ENCODE measurements around the gene RABL6. TPM values are rescaled to one million over a fixed set of nuclear protein-coding genes. Genes with fewer than 3 reads are reported as not detected.
"Not testable (repeated sequence)": the region's sequence is repeated elsewhere in the genome, so short reads cannot be mapped to it uniquely, and the experiment has no call there.

Gene RABL6, protein sequence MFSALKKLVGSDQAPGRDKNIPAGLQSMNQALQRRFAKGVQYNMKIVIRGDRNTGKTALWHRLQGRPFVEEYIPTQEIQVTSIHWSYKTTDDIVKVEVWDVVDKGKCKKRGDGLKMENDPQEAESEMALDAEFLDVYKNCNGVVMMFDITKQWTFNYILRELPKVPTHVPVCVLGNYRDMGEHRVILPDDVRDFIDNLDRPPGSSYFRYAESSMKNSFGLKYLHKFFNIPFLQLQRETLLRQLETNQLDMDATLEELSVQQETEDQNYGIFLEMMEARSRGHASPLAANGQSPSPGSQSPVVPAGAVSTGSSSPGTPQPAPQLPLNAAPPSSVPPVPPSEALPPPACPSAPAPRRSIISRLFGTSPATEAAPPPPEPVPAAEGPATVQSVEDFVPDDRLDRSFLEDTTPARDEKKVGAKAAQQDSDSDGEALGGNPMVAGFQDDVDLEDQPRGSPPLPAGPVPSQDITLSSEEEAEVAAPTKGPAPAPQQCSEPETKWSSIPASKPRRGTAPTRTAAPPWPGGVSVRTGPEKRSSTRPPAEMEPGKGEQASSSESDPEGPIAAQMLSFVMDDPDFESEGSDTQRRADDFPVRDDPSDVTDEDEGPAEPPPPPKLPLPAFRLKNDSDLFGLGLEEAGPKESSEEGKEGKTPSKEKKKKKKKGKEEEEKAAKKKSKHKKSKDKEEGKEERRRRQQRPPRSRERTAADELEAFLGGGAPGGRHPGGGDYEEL
- total RNA-seq, result 63.6 TPM
- 10 to 100 TPM in 2 of 4 donors, 1 to 10 TPM in 2; 9.4 to 13.9 (median 10.6) TPM for polyA plus RNA-seq

DNA sequence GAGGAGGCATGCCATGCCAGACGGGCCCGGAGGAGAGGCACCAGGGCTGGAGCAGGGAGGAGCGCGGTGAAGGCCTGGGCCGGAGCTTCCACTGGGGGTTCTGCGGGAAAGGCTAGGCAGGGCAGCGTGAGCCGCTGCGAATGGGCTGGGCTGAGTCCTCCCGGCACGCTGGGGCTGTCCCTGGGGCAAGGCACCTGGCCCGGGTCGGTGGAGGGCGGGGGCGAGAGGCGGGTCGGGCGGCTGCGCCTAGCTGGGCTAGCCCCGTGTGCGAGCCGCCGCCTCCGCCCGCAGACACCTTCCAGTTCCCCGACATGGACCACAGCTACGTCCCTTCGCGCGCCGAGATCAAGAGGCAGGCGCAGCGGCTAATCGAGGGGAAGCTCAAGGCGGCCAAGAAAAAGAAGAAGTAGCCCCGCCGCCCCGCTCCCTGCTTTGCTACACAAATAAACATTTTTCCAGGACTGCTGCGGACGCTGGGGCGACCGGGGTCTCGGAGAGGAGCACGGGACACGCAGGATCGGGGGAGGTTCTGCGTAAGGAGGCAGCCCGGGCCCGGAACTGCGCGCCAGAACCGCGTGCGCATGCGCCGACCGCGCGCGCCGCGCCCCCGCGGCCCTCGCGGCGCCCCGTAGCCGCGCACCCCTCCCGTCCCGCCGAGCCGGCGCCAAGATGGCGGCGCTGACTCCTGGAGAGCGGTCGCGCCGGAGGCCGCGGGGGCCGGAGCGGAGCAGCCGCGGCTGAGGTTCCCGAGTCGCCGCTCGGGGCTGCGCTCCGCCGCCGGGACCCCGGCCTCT lies at the start of gene RABL6:
RABL6 (plus strand) TSS at position 668 of the 794 bp plus-strand sequence. CDS start 249 bp downstream, outside the sequence.
- peaks cover 6% of the 10 kb centered on the region for H3K36me3 Mint-ChIP-seq
- H3K4me1 Mint-ChIP-seq, result peaks cover 8 to 44% (median 15%) of the 10 kb centered on the region in 4 donors
- H3K36me3 ChIP-seq (ENCODE audit: control insufficient read depth, insufficient read depth, low read length), result peaks cover 7% of the 10 kb centered on the region
- no peaks in the 10 kb centered on the region for H3K9me3 Mint-ChIP-seq
- H3K4me3 Mint-ChIP-seq, result peak within 1 kb of the TSS; percentile 87 to 94 (median 88)
- peak; percentile 82 to 85 for ATAC-seq (ENCODE audit: low read depth in 2 of 2)
- peaks cover 38% of the 10 kb centered on the region for H3K4me1 ChIP-seq (ENCODE audit: control insufficient read depth, insufficient read depth, low read length, poor library complexity, severe bottlenecking)
- H3K9me3 ChIP-seq (ENCODE audit: control insufficient read depth in 2 of 2, low read length in 2 of 2), result no peaks in the 10 kb centered on the region
- H3K27ac Mint-ChIP-seq, result peak within 1 kb of the TSS; percentile 47 to 86 (median 84)
- no peaks in the 10 kb centered on the region for H3K27me3 ChIP-seq (ENCODE audit: control insufficient read depth, insufficient read depth, low read length)
- no peaks in the 10 kb centered on the region for H3K27me3 Mint-ChIP-seq
- H3K4me3 ChIP-seq (ENCODE audit: low read depth, low read length), result peak within 1 kb of the TSS; percentile 82
- peak within 1 kb of the TSS; percentile 88 for H3K27ac ChIP-seq (ENCODE audit: insufficient read depth, low read length, poor library complexity, severe bottlenecking)
- peak; percentile 76 to 87 (median 80) for DNase-seq

DNA sequence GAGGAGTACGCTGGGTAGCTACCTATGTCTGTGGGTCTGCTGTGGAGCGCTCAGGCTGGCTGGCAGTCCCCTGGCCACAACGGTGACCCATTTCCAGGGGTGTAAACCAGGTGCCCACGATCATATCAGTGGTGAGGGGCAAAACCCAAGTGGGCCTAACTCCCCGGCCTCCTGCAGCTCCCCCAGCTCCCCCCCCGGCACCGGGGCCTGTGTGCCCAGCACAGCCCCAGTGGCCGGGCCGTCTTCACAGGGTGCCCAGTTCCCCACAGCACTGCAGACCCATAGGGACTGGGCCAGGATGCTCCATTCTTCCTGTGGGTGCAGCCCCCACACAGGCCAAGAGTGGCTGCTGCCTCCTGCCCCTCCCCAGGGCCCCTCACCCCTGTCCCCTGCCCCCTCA lies 48.7 kb upstream of the RABL6 start:
- ATAC-seq (ENCODE audit: low read depth in 2 of 2) (no peak), DNase-seq (no peak)
- H3K9me3 Mint-ChIP-seq, result peaks cover 0 to 3% (median 0%) of the 10 kb centered on the region in 7 donors
- Histone ChIP-seq H3K36me3 (ENCODE audit: control insufficient read depth, insufficient read depth, low read length) (no peaks in the 10 kb centered on the region), H3K4me1 (ENCODE audit: control insufficient read depth, insufficient read depth, low read length, poor library complexity, severe bottlenecking) (no peaks in the 10 kb centered on the region), H3K27me3 (ENCODE audit: control insufficient read depth, insufficient read depth, low read length) (no peaks in the 10 kb centered on the region), H3K9me3 (ENCODE audit: control insufficient read depth in 2 of 2, low read length in 2 of 2) (peaks cover 0 to 2% of the 10 kb centered on the region in 2 experiments), H3K27ac (ENCODE audit: insufficient read depth, low read length, poor library complexity, severe bottlenecking) (no peak overlapping the region), H3K4me3 (ENCODE audit: low read depth, low read length) (no peak overlapping the region)
- no peak overlapping the region for H3K27ac Mint-ChIP-seq
- H3K36me3 Mint-ChIP-seq, result no peaks in the 10 kb centered on the region
- no peak overlapping the region for H3K4me3 Mint-ChIP-seq
- H3K4me1 Mint-ChIP-seq, result peaks cover 0 to 5% (median 0%) of the 10 kb centered on the region in 4 donors
- H3K27me3 Mint-ChIP-seq, result no peaks in the 10 kb centered on the region

DNA sequence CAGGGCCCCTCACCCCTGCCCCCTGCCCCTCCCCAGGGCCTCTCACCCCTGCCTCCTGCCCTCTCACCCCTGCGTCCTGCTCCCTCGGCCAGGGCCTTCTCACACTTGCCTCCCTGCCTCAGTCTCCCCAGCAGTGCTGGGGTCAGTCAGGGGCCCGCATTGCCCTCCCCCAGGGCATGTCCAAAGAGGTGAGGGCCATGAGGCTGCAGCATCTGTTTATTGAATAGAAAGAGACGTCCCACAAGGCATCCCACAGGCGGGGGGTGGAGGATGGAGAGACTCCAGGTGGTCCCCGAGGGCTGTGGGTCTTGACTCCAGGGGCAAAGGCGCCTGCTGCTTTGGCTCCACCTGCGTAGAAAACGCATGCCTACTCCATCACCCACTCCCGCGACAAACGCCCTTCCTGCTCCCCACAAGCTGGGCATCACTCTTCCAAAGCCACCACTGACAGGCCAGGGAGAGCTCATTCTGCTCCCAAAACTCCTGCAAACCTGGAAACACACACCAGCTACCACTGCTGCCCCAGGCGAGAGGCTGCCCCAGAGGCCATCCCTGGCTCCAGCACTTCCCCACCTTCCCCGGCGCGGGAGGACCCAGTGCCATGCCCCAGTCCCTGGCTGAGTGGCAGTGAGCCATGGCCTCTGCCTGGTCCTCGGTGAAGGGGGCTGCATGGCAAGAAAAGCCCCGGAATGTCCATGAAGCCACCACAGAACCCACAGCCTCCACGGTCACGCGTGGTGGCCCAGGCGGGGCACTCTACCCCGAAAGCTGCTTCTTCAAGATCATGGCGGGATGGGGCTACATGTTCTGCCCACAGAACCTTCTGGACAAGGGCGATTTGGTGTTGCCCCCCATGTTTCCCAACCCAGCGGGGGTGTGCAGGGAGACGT lies 48.1 kb upstream of the RABL6 start:
- no peaks in the 10 kb centered on the region for H3K36me3 ChIP-seq (ENCODE audit: control insufficient read depth, insufficient read depth, low read length)
- ATAC-seq (ENCODE audit: low read depth in 2 of 2), result no peak
- H3K27ac ChIP-seq (ENCODE audit: insufficient read depth, low read length, poor library complexity, severe bottlenecking), result no peak overlapping the region
- no peaks in the 10 kb centered on the region for H3K4me1 ChIP-seq (ENCODE audit: control insufficient read depth, insufficient read depth, low read length, poor library complexity, severe bottlenecking)
- H3K4me1 Mint-ChIP-seq, result peaks cover 0 to 5% (median 0%) of the 10 kb centered on the region in 4 donors
- no peak overlapping the region for H3K4me3 ChIP-seq (ENCODE audit: low read depth, low read length)
- no peak overlapping the region for H3K27ac Mint-ChIP-seq
- peaks cover 0 to 2% of the 10 kb centered on the region in 2 experiments for H3K9me3 ChIP-seq (ENCODE audit: control insufficient read depth in 2 of 2, low read length in 2 of 2)
- DNase-seq, result no peak
- H3K36me3 Mint-ChIP-seq, result no peaks in the 10 kb centered on the region
- H3K4me3 Mint-ChIP-seq, result no peak overlapping the region
- H3K27me3 ChIP-seq (ENCODE audit: control insufficient read depth, insufficient read depth, low read length), result no peaks in the 10 kb centered on the region
- no peaks in the 10 kb centered on the region for H3K27me3 Mint-ChIP-seq
- H3K9me3 Mint-ChIP-seq, result peaks cover 0 to 3% (median 0%) of the 10 kb centered on the region in 7 donors

DNA sequence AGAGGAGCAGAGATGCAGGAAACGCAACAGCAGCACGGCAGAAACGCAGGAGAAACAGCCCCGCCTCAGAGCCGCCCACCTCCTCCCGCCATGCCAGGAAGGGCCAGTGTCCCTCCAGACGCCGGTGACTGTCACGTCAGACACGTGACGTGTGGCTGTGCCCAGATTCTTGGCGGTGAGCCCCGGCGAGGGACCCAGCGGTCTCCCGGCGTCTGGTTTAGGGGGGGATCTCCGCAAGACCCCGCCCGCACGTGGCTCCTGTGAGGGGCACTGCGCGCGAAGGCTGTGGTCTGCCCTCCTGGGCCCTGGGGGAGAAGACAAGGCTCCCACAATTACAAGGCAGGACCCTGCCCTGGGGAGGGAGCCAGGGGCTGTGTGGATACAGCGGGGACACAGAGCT lies 47.3 kb upstream of the RABL6 start:
- H3K4me3 ChIP-seq (ENCODE audit: low read depth, low read length), result no peak overlapping the region
- DNase-seq, result no peak
- H3K36me3 Mint-ChIP-seq, result no peaks in the 10 kb centered on the region
- no peak overlapping the region for H3K27ac ChIP-seq (ENCODE audit: insufficient read depth, low read length, poor library complexity, severe bottlenecking)
- no peak overlapping the region for H3K27ac Mint-ChIP-seq
- H3K36me3 ChIP-seq (ENCODE audit: control insufficient read depth, insufficient read depth, low read length), result no peaks in the 10 kb centered on the region
- no peaks in the 10 kb centered on the region for H3K27me3 Mint-ChIP-seq
- no peak for ATAC-seq (ENCODE audit: low read depth in 2 of 2)
- no peak overlapping the region for H3K4me3 Mint-ChIP-seq
- H3K4me1 Mint-ChIP-seq, result peaks cover 0 to 5% (median 0%) of the 10 kb centered on the region in 4 donors
- peaks cover 3% of the 10 kb centered on the region for H3K4me1 ChIP-seq (ENCODE audit: control insufficient read depth, insufficient read depth, low read length, poor library complexity, severe bottlenecking)
- H3K9me3 Mint-ChIP-seq, result peaks cover 0 to 3% (median 0%) of the 10 kb centered on the region in 7 donors
- peaks cover 0 to 2% of the 10 kb centered on the region in 2 experiments for H3K9me3 ChIP-seq (ENCODE audit: control insufficient read depth in 2 of 2, low read length in 2 of 2)
- H3K27me3 ChIP-seq (ENCODE audit: control insufficient read depth, insufficient read depth, low read length), result no peaks in the 10 kb centered on the region

DNA sequence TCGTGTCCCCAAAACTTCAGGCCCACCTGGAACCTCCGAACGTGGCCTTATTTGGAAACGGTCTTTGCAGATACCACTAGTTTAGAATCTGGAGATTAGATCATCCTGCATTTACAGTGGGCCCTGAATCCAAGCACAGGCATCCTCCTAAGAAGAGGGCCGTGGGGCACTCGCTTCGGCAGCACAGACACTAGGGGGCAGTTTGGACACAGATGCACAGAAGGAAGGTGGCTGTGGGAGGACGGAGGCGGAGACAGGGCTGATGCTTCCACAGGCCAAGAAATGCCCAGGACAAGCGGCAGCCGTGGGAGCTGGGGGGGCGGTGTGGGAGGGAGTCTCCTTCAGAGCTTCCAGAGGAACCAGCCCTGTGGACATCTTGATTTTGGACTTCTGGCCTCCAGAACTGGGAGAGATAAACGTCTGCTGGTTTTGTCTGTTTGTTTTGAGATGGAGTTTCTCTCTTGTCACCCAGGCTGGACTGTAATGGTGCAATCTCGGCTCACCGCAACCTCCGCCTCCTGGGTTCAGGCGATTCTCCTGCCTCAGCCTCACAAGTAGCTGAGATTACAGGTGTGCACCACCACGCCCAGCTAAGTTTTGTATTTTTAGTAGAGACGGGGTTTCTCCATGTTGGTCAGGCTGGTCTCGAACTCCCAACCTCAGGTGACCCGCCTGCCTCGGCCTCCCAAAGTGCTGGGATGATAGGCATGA lies 46.8 kb upstream of the RABL6 start:
- not testable (repeated sequence) for H3K27ac ChIP-seq (ENCODE audit: insufficient read depth, low read length, poor library complexity, severe bottlenecking); H3K9me3 ChIP-seq (ENCODE audit: control insufficient read depth in 2 of 2, low read length in 2 of 2); H3K9me3 Mint-ChIP-seq; H3K4me3 Mint-ChIP-seq; H3K36me3 Mint-ChIP-seq; H3K27me3 ChIP-seq (ENCODE audit: control insufficient read depth, insufficient read depth, low read length); H3K27me3 Mint-ChIP-seq; H3K27ac Mint-ChIP-seq; H3K36me3 ChIP-seq (ENCODE audit: control insufficient read depth, insufficient read depth, low read length); H3K4me1 ChIP-seq (ENCODE audit: control insufficient read depth, insufficient read depth, low read length, poor library complexity, severe bottlenecking); ATAC-seq (ENCODE audit: low read depth in 2 of 2); H3K4me3 ChIP-seq (ENCODE audit: low read depth, low read length)
- DNase-seq, result peak in 1 of 3 donors; percentile 36
- peaks cover 0 to 11% (median 0%) of the 10 kb centered on the region in 4 donors for H3K4me1 Mint-ChIP-seq

DNA sequence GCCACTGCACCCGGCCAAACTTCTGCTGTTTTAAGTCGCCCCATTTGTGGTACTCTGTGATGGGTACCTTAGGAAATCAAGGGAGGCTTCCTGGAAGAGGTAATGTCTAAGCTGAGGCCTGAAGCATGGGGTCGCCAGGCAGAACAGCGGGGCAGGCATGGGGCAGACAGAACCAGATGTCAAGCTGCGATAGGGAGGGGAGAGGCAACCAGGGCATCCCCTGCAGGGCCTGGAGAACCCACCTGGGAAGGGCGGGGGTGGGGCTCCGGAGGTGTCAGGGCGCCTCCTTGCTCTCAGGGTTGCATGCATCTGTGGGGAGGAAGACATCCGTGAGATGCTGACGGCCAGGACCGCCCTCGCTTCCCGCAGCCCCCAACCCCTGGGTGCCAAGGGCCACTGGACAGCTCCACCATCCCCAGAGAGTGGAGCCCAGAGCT lies 46.2 kb upstream of the RABL6 start:
- no peak for DNase-seq
- H3K27me3 Mint-ChIP-seq, result peaks cover under 1% of the 10 kb centered on the region
- H3K4me1 Mint-ChIP-seq, result peaks cover 0 to 16% (median 3%) of the 10 kb centered on the region in 4 donors
- peaks cover 6% of the 10 kb centered on the region for H3K4me1 ChIP-seq (ENCODE audit: control insufficient read depth, insufficient read depth, low read length, poor library complexity, severe bottlenecking)
- H3K4me3 ChIP-seq (ENCODE audit: low read depth, low read length), result no peak overlapping the region
- H3K27ac ChIP-seq (ENCODE audit: insufficient read depth, low read length, poor library complexity, severe bottlenecking), result no peak overlapping the region
- no peaks in the 10 kb centered on the region for H3K36me3 ChIP-seq (ENCODE audit: control insufficient read depth, insufficient read depth, low read length)
- H3K4me3 Mint-ChIP-seq, result no peak overlapping the region
- H3K9me3 Mint-ChIP-seq, result no peaks in the 10 kb centered on the region
- H3K27ac Mint-ChIP-seq, result no peak overlapping the region
- no peaks in the 10 kb centered on the region for H3K9me3 ChIP-seq (ENCODE audit: control insufficient read depth in 2 of 2, low read length in 2 of 2)
- no peaks in the 10 kb centered on the region for H3K36me3 Mint-ChIP-seq
- no peaks in the 10 kb centered on the region for H3K27me3 ChIP-seq (ENCODE audit: control insufficient read depth, insufficient read depth, low read length)
- ATAC-seq (ENCODE audit: low read depth in 2 of 2), result no peak

Data from CD4-positive, CD25-positive, alpha-beta regulatory T cell (primary cell).